ENCODE measurements around the gene SIRT3. TPM values are rescaled to one million over a fixed set of nuclear protein-coding genes. Genes with fewer than 3 reads are reported as not detected.

Gene SIRT3
- total RNA-seq, 2 experiments from 2014 or later = 12.8 to 15.9 TPM

DNA sequence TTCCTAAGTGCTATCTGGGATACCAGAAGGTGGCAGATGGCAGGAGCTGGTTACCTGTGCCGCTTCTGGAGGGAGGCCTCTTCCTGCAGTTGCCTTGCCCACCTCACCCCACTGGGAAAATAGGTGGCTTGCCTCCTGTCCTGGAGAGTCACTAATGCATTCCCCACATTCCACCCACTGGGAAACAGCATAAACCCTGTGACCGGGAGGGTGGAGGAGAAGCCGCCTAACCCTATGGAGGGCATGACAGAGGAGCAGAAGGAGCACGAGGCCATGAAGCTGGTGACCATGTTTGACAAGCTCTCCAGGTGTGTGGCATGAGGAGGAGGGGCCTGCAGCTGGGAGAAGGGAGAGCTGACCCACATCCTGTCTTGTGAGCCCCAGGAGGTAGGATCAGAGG lies 23.0 kb downstream of the SIRT3 start:
- no peaks in the 10 kb centered on the region for H3K27me3 Mint-ChIP-seq
- H3K9me3 Mint-ChIP-seq (ENCODE audit: low read depth) = no peaks in the 10 kb centered on the region
- no peak overlapping the region for H3K4me3 Mint-ChIP-seq
- H3K27ac Mint-ChIP-seq = peak overlapping the region; percentile 24
- H3K36me3 Mint-ChIP-seq = peaks cover 28% of the 10 kb centered on the region
- H3K4me1 Mint-ChIP-seq = peaks cover 28% of the 10 kb centered on the region
- CTCF ChIA-PET = interaction anchor here (1.2 to 2.1 kb wide), 2 partner anchors 22 to 37 kb away, joined by 3 to 7 read pairs; no protein-coding TSS in a partner anchor
- no peak for ATAC-seq
- no peak for DNase-seq

DNA sequence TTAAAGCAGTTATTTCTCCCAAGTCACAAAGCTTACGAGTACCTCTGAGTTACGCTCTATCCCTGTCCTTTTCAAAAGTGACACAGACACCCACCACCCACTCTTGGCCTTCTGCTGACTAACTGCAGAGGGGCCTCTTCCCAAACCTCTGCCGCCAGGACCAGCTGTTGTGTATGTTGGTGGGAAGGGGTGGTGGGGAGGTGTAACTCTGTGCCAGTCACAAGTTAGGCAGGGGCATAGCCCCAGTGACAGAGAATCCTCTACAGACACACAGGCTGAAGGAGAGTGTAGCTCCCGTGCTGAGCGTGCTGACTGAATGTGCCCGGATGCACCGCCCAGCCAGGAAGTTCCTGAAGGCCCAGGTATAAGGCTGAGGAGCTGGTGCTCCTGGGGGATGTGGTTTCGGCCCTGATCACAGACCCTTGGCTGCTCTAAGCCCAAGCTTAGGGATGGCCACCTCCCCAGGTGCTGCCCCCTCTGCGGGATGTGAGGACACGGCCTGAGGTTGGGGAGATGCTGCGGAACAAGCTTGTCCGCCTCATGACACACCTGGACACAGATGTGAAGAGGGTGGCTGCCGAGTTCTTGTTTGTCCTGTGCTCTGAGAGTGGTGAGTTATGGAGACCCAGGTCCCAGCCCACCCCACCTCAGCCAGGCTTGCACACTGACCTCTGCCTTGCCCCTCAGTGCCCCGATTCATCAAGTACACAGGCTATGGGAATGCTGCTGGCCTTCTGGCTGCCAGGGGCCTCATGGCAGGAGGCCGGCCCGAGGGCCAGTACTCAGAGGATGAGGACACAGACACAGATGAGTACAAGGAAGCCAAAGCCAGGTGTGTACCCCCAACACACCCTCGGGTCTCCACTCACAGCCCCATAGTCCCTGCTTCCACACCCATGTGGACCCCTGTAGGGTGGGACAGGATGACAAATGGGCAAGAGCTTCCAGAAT lies 23.7 kb downstream of the SIRT3 start:
- Mint-ChIP-seq H3K4me3 (no peak overlapping the region), H3K4me1 (peaks cover 28% of the 10 kb centered on the region), H3K27ac (no peak overlapping the region), H3K9me3 (ENCODE audit: low read depth) (no peaks in the 10 kb centered on the region), H3K27me3 (no peaks in the 10 kb centered on the region), H3K36me3 (peaks cover 28% of the 10 kb centered on the region)
- no peak for DNase-seq
- CTCF ChIA-PET = interaction anchor here (0.5 to 2.1 kb wide), 3 partner anchors 23 to 38 kb away, joined by 3 to 7 read pairs (median 3); no protein-coding TSS in a partner anchor
- no peak for ATAC-seq

DNA sequence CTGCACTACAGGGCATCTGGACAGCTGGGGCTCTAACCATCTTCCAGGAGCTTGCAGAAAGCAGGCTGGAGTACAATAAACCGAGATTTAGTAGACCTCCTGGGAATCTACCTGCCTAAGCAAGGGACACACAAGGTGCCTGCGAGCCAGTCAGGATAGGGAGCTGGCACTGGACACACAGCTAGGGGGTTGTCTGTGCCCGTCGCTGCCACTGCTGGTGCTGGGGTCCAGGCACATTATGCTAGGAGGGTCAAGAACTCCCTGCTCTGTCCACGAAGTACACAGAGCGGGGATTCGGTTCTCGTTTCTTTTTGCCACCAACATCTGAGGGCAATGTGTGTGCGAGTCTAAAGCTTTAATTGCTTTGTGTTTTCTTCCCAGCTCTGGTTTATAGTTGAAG lies 24.4 kb downstream of the SIRT3 start:
- CTCF ChIA-PET = interaction anchor here (0.5 to 2.1 kb wide), 2 partner anchors 33 to 39 kb away, joined by 3 to 7 read pairs; no protein-coding TSS in a partner anchor
- DNase-seq (no peak), ATAC-seq (no peak)
- no peak overlapping the region for H3K27ac Mint-ChIP-seq
- H3K9me3 Mint-ChIP-seq (ENCODE audit: low read depth) = no peaks in the 10 kb centered on the region
- no peak overlapping the region for H3K4me3 Mint-ChIP-seq
- H3K36me3 Mint-ChIP-seq = peaks cover 31% of the 10 kb centered on the region
- peaks cover 28% of the 10 kb centered on the region for H3K4me1 Mint-ChIP-seq
- no peaks in the 10 kb centered on the region for H3K27me3 Mint-ChIP-seq

DNA sequence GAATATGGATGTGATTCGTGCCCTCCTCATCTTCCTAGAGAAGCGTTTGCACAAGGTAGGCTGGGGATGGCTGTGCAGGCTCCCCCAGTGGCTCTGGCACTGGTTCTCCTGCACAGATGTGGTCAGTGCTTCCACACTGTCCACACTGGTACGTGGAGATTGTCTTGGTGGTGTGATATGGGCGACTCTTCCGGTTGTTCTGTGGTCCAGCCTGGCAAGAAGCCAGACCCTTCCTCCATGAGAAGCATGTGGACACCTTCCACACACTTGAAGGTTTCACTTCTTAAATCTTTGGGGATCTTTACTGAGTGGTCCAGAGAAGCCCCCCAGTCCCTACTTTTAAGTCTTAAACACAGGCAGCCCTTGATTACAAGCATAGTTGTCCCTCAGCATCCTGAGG lies 24.8 kb downstream of the SIRT3 start:
- CTCF ChIA-PET = no interaction called here
- peaks cover 31% of the 10 kb centered on the region for H3K4me1 Mint-ChIP-seq
- H3K27me3 Mint-ChIP-seq = no peaks in the 10 kb centered on the region
- peaks cover 33% of the 10 kb centered on the region for H3K36me3 Mint-ChIP-seq
- ATAC-seq (no peak), DNase-seq (no peak)
- peak overlapping the region; percentile 28 for H3K27ac Mint-ChIP-seq
- H3K4me3 Mint-ChIP-seq = no peak overlapping the region
- no peaks in the 10 kb centered on the region for H3K9me3 Mint-ChIP-seq (ENCODE audit: low read depth)

DNA sequence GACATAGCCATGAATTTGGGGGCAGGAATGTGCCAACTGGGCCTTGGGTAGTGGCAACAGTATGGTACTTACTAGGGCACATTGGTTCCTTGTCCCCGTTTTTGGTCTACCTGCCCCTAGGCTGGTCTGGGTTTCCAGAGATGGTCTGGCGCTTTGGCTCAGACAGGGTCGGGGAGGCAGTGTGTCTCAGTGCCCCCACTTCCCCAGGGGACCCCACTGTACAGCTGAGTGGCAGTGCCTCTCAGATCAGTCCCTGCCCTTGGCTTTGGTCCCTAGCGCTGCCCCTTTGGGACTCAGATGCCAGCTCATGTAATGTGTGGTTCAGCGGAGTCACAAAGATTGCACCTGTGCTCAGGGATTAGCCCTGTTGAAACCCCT lies 25.4 kb downstream of the SIRT3 start:
- DNase-seq = no peak
- H3K27me3 Mint-ChIP-seq = no peaks in the 10 kb centered on the region
- peaks cover 36% of the 10 kb centered on the region for H3K4me1 Mint-ChIP-seq
- no peak for ATAC-seq
- H3K4me3 Mint-ChIP-seq = no peak overlapping the region
- CTCF ChIA-PET = no interaction called here
- no peaks in the 10 kb centered on the region for H3K9me3 Mint-ChIP-seq (ENCODE audit: low read depth)
- no peak overlapping the region for H3K27ac Mint-ChIP-seq
- H3K36me3 Mint-ChIP-seq = peaks cover 33% of the 10 kb centered on the region

DNA sequence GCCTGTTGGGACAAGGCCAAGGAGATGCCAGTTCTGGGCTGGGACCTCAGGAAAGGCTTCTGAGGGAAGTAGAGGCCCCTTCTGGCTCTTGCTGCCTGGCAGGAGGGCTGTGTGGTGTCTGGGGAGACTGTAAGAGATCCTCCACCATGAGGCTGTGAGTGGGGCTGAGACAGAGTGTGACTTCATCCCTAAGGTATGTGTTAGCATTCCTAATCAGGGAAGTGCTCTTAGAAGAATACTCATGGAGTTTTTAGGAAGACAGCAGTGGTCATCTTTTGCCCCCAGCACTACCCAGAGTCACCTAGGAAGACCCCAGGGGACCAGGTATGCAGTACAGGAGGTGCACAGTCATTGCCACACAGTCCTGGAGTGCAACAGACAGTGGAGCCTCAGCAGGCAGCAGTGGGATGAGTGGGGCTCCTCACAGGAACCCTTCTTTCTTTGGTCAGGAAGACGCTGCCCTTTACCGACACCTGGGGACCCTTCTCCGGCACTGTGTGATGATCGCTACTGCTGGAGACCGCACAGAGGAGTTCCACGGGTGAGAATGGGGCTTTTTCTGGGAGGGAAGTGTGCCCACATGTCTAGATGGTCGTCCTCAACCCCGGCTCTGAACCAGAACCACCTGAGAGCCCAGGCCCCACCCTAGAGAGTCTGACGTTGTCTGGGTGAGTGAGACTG lies 25.9 kb downstream of the SIRT3 start:
- DNase-seq (no peak), ATAC-seq (no peak)
- CTCF ChIA-PET = interaction anchor here (1.5 to 2.3 kb wide), 3 partner anchors 17 to 41 kb away, joined by 3 to 6 read pairs (median 6); partner anchors contain the start of gene SIRT3
- Mint-ChIP-seq H3K9me3 (ENCODE audit: low read depth) (no peaks in the 10 kb centered on the region), H3K36me3 (peaks cover 30% of the 10 kb centered on the region), H3K4me1 (peaks cover 40% of the 10 kb centered on the region), H3K27me3 (no peaks in the 10 kb centered on the region), H3K27ac (peak overlapping the region; percentile 84), H3K4me3 (peak overlapping the region; percentile 93)

DNA sequence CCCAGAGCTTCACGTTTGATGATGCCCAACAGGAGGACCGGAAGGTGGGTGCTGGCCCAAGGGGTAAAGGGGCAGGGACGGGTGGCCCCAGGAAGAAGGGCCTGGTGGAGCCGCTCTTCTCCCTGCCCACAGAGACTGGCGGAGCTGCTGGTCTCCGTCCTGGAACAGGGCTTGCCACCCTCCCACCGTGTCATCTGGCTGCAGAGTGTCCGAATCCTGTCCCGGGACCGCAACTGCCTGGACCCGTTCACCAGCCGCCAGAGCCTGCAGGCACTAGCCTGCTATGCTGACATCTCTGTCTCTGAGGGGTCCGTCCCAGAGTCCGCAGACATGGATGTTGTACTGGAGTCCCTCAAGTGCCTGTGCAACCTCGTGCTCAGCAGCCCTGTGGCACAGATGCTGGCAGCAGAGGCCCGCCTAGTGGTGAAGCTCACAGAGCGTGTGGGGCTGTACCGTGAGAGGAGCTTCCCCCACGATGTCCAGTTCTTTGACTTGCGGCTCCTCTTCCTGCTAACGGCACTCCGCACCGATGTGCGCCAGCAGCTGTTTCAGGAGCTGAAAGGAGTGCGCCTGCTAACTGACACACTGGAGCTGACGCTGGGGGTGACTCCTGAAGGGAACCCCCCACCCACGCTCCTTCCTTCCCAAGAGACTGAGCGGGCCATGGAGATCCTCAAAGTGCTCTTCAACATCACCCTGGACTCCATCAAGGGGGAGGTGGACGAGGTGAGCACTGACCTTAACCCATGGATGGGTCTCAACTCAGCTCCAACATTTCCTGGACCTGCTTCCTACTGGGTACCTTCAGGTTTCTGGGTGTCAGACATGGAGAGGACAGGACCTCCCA lies 26.6 kb downstream of the SIRT3 start:
- Mint-ChIP-seq H3K36me3 (peaks cover 27% of the 10 kb centered on the region), H3K4me1 (peaks cover 42% of the 10 kb centered on the region), H3K27me3 (no peaks in the 10 kb centered on the region), H3K4me3 (peak overlapping the region; percentile 93), H3K9me3 (ENCODE audit: low read depth) (no peaks in the 10 kb centered on the region), H3K27ac (peak overlapping the region; percentile 84)
- CTCF ChIA-PET = interaction anchor here (1.1 to 2.3 kb wide), 4 partner anchors 18 to 95 kb away, joined by 3 to 6 read pairs (median 4); partner anchors contain the start of gene SIRT3
- DNase-seq (no peak), ATAC-seq (no peak)

DNA sequence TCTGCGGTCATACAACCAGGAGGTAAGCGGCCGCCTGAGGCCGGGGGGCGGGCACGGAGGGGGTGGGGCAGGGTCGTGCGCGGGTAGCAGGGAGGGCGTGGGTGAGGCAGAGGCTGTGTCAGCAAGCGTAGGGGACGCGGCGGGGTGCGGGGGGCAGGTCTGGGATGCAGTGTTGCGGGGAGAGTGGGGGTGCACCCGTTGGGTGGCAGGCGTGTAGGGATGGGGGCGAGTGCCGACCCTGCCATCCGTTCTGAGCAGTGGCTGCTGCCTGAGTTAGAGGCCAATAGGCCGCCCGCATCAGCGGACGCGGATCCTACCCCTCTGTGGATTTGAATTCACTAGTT lies 27.3 kb downstream of the SIRT3 start:
- ATAC-seq (no peak), DNase-seq (no peak)
- Mint-ChIP-seq H3K27me3 (no peaks in the 10 kb centered on the region), H3K27ac (peak overlapping the region; percentile 84), H3K9me3 (ENCODE audit: low read depth) (no peaks in the 10 kb centered on the region), H3K36me3 (peaks cover 26% of the 10 kb centered on the region), H3K4me3 (peak overlapping the region; percentile 93), H3K4me1 (peaks cover 46% of the 10 kb centered on the region)
- CTCF ChIA-PET = interaction anchor here (1.1 to 2.3 kb wide), 4 partner anchors 19 to 96 kb away, joined by 3 to 6 read pairs (median 4); partner anchors contain the start of gene SIRT3

DNA sequence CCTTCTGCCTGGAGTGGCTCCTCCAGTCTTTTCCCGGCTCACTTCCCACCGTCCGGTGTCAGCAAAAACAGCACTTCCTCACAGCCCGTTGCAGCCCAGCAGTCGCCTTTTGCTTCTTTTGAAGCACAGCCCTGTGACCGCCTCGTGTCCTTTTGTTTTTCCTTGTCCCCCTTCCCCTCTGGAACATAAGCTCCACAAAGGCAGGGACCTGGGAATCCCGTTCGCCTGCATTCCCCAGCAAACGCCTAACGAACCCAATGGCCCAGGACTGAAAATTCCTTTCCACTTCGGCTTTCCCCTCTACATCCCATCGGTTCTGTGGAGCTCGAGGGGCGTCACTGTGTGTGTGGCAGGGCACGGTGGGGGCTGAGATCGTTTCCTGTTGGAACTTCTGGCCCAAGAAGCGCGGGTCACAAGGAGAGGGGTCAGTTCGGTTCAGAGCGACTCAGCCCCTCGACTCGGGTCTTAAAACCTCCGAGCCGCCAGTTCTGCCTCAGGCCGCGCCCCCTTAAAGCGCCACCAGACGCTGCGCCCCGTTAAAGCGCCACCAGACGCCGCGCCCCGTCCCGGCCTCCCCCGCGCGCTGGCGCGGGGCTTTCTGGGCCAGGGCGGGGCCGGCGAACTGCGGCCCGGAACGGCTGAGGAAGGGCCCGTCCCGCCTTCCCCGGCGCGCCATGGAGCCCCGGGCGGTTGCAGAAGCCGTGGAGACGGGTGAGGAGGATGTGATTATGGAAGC lies 27.8 kb downstream of the SIRT3 start:
- CTCF ChIA-PET = interaction anchor here (1.1 to 2.3 kb wide), 5 partner anchors 19 to 96 kb away, joined by 3 to 8 read pairs (median 6); partner anchors contain the start of genes PSMD13 and SIRT3
- Mint-ChIP-seq H3K36me3 (peaks cover 25% of the 10 kb centered on the region), H3K9me3 (ENCODE audit: low read depth) (no peaks in the 10 kb centered on the region), H3K27me3 (no peaks in the 10 kb centered on the region), H3K27ac (peak overlapping the region; percentile 99), H3K4me3 (peak overlapping the region; percentile 93), H3K4me1 (peaks cover 47% of the 10 kb centered on the region)
- DNase-seq (peak; percentile 90), ATAC-seq (peak; percentile 74)

DNA sequence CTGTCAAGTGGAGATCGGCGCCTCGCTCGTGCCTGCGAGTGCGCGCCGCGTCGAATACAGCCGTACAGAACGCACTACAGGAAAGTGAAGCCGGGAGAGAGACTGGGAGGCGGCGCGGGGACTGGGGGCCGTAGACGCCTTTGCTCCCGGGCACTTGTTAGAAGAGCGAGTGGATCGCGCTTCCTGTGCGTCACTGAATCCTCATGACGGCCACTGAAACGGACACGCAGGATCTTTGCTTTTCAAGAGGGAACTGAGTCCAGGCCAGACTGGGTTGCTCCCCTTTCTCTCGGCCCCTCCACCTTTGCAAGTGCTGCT lies 28.3 kb downstream of the SIRT3 start:
- no peak for DNase-seq
- Mint-ChIP-seq H3K36me3 (peaks cover 22% of the 10 kb centered on the region), H3K4me1 (peaks cover 52% of the 10 kb centered on the region), H3K27ac (peak overlapping the region; percentile 99), H3K27me3 (no peaks in the 10 kb centered on the region), H3K9me3 (ENCODE audit: low read depth) (no peaks in the 10 kb centered on the region), H3K4me3 (peak overlapping the region; percentile 93)
- CTCF ChIA-PET = interaction anchor here (0.8 to 2.3 kb wide), 9 partner anchors 9 to 123 kb away, joined by 3 to 8 read pairs (median 4); partner anchors contain the start of genes PSMD13 and SIRT3
- ATAC-seq = peak; percentile 24

DNA sequence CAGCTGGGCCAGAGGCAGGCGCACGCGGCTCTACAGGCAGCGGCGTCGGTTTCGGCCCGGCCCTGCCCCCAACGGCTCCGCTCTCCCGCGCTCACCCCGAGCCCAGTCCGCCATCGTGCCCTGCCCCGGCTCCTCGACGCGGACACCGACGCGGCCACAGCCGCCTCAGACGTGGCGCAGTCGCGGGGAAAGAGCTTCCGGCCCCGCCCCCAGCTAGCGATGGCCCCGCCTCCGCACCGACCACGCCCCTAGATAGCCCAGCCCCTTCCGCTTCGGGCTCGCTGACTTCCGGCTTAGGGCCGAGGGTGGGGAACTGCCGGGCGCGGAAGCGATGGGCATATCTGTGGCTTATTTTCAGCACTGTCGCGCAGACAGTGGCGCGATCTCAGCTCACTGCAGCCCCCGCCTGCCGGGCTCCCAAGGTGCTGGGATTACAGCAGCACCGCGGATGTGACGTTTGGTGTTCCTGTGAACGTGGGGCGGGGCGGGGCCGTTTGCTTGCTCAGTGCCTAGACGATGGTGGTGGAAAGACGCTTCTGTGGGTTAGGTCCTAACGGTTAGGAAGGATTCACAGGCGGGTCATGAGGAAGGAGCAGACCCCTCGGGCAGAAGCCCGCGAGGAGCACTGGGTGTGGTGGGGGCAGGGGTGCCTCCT lies 28.8 kb downstream of the SIRT3 start, which contains the start of the genes BET1L and RIC8A:
TSS of gene BET1L (minus strand) at position 192 of the 655 bp plus-strand sequence. CDS start at position 114, 78 bp downstream.
TSS of gene RIC8A (plus strand) at position 501 of the 655 bp plus-strand sequence. CDS start 1,147 bp downstream, outside the sequence.
- CTCF ChIA-PET = interaction anchor here (0.8 to 1.5 kb wide), 11 partner anchors 9 to 312 kb away, joined by 3 to 8 read pairs (median 3); partner anchors contain the start of gene PSMD13
- peaks cover 57% of the 10 kb centered on the region for H3K4me1 Mint-ChIP-seq
- no peaks in the 10 kb centered on the region for H3K9me3 Mint-ChIP-seq (ENCODE audit: low read depth)
- ATAC-seq = peak; percentile 87
- peak within 1 kb of the TSS; percentile 99 for H3K27ac Mint-ChIP-seq
- H3K4me3 Mint-ChIP-seq = peak within 1 kb of the TSS; percentile 93
- peaks cover 22% of the 10 kb centered on the region for H3K36me3 Mint-ChIP-seq
- peak; percentile 99 for DNase-seq
- H3K27me3 Mint-ChIP-seq = no peaks in the 10 kb centered on the region
